Stomach (tissue), 9 donors: ENCODE measurements around the gene TANC1. TPM values are rescaled to one million over a fixed set of nuclear protein-coding genes. Genes with fewer than 3 reads are reported as not detected.

Source experiments
- DNase-seq, 2 donors: peaks; one replicate each; pipeline versions ENCODE4 v3.0.0 to v3.0.0-alpha.2; 2013 to 2019
- H3K27ac ChIP-seq, 5 donors: fragments of 200-600 bp in 4 of 5; sonication (generic) in 4 of 5; one replicate each; pipeline ENCODE4 v1.5.1; 2013 to 2019; ENCODE audit warnings: mild to moderate bottlenecking in 1 of 5, moderate library complexity in 1 of 5
- H3K27me3 ChIP-seq, 3 donors: fragments of 200-600 bp; sonication (generic); one replicate each; pipeline ENCODE4 v1.5.1; 2017 to 2019; ENCODE audit warnings: mixed run types in 1 of 3
- H3K36me3 ChIP-seq, 4 donors: fragments of 200-600 bp; sonication (generic); 1 replicate in 3 of 4; 2 replicates in 1 of 4; pipeline ENCODE4 v1.5.1; 2016 to 2019
- H3K4me1 ChIP-seq, 4 donors: fragments of 200-600 bp; sonication (generic); one replicate each; pipeline ENCODE4 v1.5.1; 2016 to 2019
- H3K4me3 ChIP-seq, 4 donors: fragments of 200-600 bp; sonication (generic) in 3 of 4; one replicate each; pipeline ENCODE4 v1.5.1; 2016 to 2019; ENCODE audit warnings: mild to moderate bottlenecking in 1 of 4
- H3K9me3 ChIP-seq, 4 donors: fragments of 200-600 bp; sonication (generic); one replicate each; pipeline ENCODE4 v1.5.1; 2016 to 2019
- CTCF ChIP-seq, 7 experiments: fragments of 450-650 bp in 4 of 7; fragments of 200-600 bp in 3 of 7; sonication (generic) in 3 of 7; IDR thresholded peaks; one replicate each; pipeline ENCODE4 v1.5.1; 2016 to 2019; ENCODE audit warnings: antibody characterized with exemption in 7 of 7, control low read depth in 2 of 7, mild to moderate bottlenecking in 1 of 7
- EP300 ChIP-seq: sonication (generic); formaldehyde crosslinking; IDR thresholded peaks from one replicate; pipeline ENCODE4 v1.6.1; 2017; ENCODE audit warnings: antibody characterized with exemption
- POLR2A ChIP-seq, 4 donors: fragments of 450-650 bp; IDR thresholded peaks; one replicate each; pipeline ENCODE4 v1.6.1; 2016; ENCODE audit warnings: antibody characterized with exemption in 4 of 4, control low read depth in 2 of 4, mild to moderate bottlenecking in 1 of 4, moderate library complexity in 1 of 4
- POLR2AphosphoS5 ChIP-seq, 3 donors: sonication (generic); formaldehyde crosslinking; IDR thresholded peaks; one replicate each; pipeline ENCODE4 v1.6.1; 2016; ENCODE audit warnings: antibody characterized with exemption in 3 of 3
- WGBS, 5 donors: extraction: QIAGEN DNeasy Blood & Tissue Kit in 3 of 5; methylation state at CpG; one replicate each; pipeline versions ENCODE4 v1.1.5 to v1.1.7; 2013 to 2018; 5-methylcytosine and 5-hydroxymethylcytosine counted together
- intact Hi-C: fragments of 100-400 bp; cut with DNase I; formaldehyde crosslinking; loops from one replicate; pipeline ENCODE4 v1.15.1; 2023; ENCODE audit warnings: low total_unique reads
- polyA plus RNA-seq, 3 donors: library from polyadenylated mRNA; stranded (reverse); fragments of 200-250 nt; gene quantifications; one replicate each; pipeline ENCODE4 v1.2.3, GENCODE V29; 2013
- total RNA-seq, 5 donors: library from RNA; depleted of rRNA; stranded (reverse); fragments of >200 nt; gene quantifications; one replicate each; pipeline versions ENCODE4 v1.1.0 to v1.2.3, GENCODE V29; 2014 to 2016
- donor health status: healthy with polysubstance abuse.
- donor health status: Bipolar disorder and iron deficiency.
- donor health status: healthy.

Gene TANC1
- total and polyA plus RNA-seq, 8 donors = 4.9 to 59.7 (median 37.7) TPM

GRCh38 chr2:159051661-159052060 is 83.2 kb downstream of the TANC1 start:
- no peak for DNase-seq
- intact Hi-C loops = no loop called here
- WGBS, 5 donors = 55 to 74% (median 73%) methylated on average over 5 of the region's 5 CpGs
- Histone ChIP-seq H3K27me3 (no peaks in the 10 kb centered on the region), H3K9me3 (no peaks in the 10 kb centered on the region), H3K4me1 (peaks cover 0 to 54% (median 30%) of the 10 kb centered on the region in 4 donors), H3K4me3 (no peak overlapping the region), H3K27ac (peak overlapping the region in 2 of 5 donors; percentile 11 to 45), H3K36me3 (no peaks in the 10 kb centered on the region)
- no peak for TF ChIP-seq POLR2AphosphoS5 (IDR thresholded peaks at IDR 0.05)

GRCh38 chr2:159052157-159052601 is 83.7 kb downstream of the TANC1 start:
- intact Hi-C loops = no loop called here
- H3K4me3 ChIP-seq = no peak overlapping the region
- peaks cover 0 to 49% (median 27%) of the 10 kb centered on the region in 4 donors for H3K4me1 ChIP-seq
- TF ChIP-seq POLR2A (IDR thresholded peaks at IDR 0.05) (no peak), CTCF (IDR thresholded peaks at IDR 0.05) (no peak), POLR2AphosphoS5 (IDR thresholded peaks at IDR 0.05) (no peak), EP300 (no peak)
- no peaks in the 10 kb centered on the region for H3K9me3 ChIP-seq
- H3K27ac ChIP-seq = peak overlapping the region in 2 of 5 donors; percentile 11 to 45
- no peaks in the 10 kb centered on the region for H3K36me3 ChIP-seq
- WGBS, 5 donors = 67 to 77% (median 72%) methylated on average over 5 of the region's 5 CpGs
- no peaks in the 10 kb centered on the region for H3K27me3 ChIP-seq
- DNase-seq = no peak

GRCh38 chr2:159053161-159054031 is 85.0 kb downstream of the TANC1 start:
- H3K4me1 ChIP-seq = peaks cover 0 to 46% (median 23%) of the 10 kb centered on the region in 4 donors
- H3K4me3 ChIP-seq = no peak overlapping the region
- TF ChIP-seq CTCF (IDR thresholded peaks at IDR 0.05) = no peak
- no peak overlapping the region for H3K27ac ChIP-seq
- peak in 1 of 2 donors; percentile 79 for DNase-seq
- no peaks in the 10 kb centered on the region for H3K36me3 ChIP-seq
- H3K27me3 ChIP-seq = no peaks in the 10 kb centered on the region
- no peaks in the 10 kb centered on the region for H3K9me3 ChIP-seq
- intact Hi-C loops = no loop called here
- WGBS, 5 donors = 70 to 82% (median 76%) methylated on average over 3 of the region's 3 CpGs

- no peak for TF ChIP-seq CTCF (IDR thresholded peaks at IDR 0.05)
- no peak for TF ChIP-seq POLR2A (IDR thresholded peaks at IDR 0.05)
- no peak for TF ChIP-seq EP300
- TF ChIP-seq POLR2AphosphoS5 (IDR thresholded peaks at IDR 0.05) = no peak
- WGBS, 5 donors = 45 to 75% (median 71%) methylated on average over 3 of the region's 3 CpGs
- intact Hi-C loops = no loop called here
These were observed 85.5 kb downstream of the TANC1 start for GRCh38 chr2:159054032-159054334.

GRCh38 chr2:159054985-159055384 is 86.5 kb downstream of the TANC1 start:
- H3K4me3 ChIP-seq = no peak overlapping the region
- DNase-seq = no peak
- intact Hi-C loops = no loop called here
- WGBS, 5 donors = 73 to 90% (median 78%) methylated on average over 4 of the region's 4 CpGs
- H3K27ac ChIP-seq = no peak overlapping the region
- H3K9me3 ChIP-seq = no peaks in the 10 kb centered on the region
- no peaks in the 10 kb centered on the region for H3K36me3 ChIP-seq
- no peaks in the 10 kb centered on the region for H3K27me3 ChIP-seq
- no peak for TF ChIP-seq POLR2AphosphoS5 (IDR thresholded peaks at IDR 0.05)
- no peak for TF ChIP-seq EP300
- no peak for TF ChIP-seq POLR2A (IDR thresholded peaks at IDR 0.05)
- no peak for TF ChIP-seq CTCF (IDR thresholded peaks at IDR 0.05)
- peaks cover 0 to 39% (median 24%) of the 10 kb centered on the region in 4 donors for H3K4me1 ChIP-seq

More at GRCh38 chr2:159054032-159054334, 85.5 kb downstream of the TANC1 start:
- H3K9me3 ChIP-seq = no peaks in the 10 kb centered on the region
- DNase-seq = no peak
- no peak overlapping the region for H3K4me3 ChIP-seq
- H3K36me3 ChIP-seq = no peaks in the 10 kb centered on the region
- no peak overlapping the region for H3K27ac ChIP-seq
- H3K4me1 ChIP-seq = peaks cover 0 to 46% (median 23%) of the 10 kb centered on the region in 4 donors
- no peaks in the 10 kb centered on the region for H3K27me3 ChIP-seq
